HG03520 (cell line): Measurements from ENCODE around the gene DDB1.

Experiments
- ATAC-seq: cut with Tn5 transposase; IDR thresholded peaks from one replicate; pipeline ENCODE4 v1.9.1; 2021; ENCODE audit warnings: mild to moderate bottlenecking, moderate library complexity; ENCODE audit not compliant: unreplicated experiment

The DDB1 gene

DNA sequence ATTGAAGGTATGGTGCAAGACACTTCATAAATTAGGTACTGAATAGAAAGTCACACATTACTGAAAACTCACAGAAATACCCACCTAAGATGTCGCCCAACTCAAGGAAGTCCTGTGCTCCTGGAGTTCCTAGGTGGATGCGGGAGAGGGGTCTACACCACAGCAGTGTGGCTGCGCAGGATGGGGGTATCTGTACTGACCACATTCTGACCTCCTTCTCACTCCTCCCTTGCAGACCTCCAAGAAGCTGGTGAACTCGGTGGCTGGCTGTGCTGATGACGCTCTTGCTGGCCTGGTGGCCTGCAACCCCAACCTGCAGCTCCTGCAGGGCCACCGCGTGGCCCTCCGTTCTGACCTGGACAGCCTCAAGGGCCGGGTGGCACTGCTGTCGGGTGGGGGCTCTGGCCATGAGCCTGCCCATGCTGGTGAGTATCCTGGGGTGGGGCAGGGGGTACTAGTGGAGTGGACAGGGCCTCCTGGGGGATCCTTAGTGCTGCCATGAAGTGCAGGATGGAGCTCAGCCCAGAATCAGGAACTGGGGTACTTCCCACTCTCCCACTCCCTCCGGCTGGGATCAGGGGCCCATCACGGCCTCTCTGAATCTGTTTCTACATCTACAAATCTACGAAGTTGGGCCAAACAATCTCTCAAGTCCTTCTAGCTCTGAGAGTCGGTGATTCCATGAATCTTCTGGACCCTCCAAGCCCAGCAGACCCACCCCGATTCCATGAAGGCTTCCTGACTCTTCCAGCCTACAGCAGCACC, 5.0 kb upstream of the DDB1 start:
- no peak for ATAC-seq

- ATAC-seq = no peak
Measured at GRCh38 chr11:61336171-61336935, 3.4 kb upstream of the DDB1 start.

- ATAC-seq = no peak
Measured at GRCh38 chr11:61335355-61335710, 2.4 kb upstream of the DDB1 start.

- ATAC-seq = no peak
Measured at GRCh38 chr11:61334434-61335354, 1.8 kb upstream of the DDB1 start.

GRCh38 chr11:61333550-61334433, 887 bp upstream of the DDB1 start:
- ATAC-seq = no peak

DNA sequence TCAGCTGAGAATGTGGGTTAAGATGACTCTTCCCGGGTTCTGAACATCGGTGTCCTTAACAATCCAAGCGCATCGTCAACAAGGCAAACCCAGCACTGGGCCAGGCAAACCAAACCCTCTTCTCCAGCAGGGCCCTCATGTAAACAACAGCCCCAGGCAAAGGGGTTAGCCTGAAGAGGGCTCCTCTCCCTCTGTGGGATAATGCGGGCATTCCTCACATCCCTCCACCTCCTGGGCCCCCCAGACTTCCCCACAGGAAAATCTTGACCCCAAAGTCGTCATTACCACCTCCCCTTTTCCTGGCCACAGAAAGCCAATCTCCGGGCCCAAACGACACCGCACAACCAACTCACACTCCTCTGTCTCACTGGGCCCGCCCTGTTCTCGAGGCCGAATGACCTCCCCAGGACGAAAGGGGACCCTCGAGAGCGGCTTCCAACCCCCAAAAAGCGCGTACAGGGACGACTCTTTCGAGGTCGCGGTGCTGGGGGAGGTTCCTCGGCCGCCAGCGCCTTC, 566 bp downstream of the DDB1 start:
- ATAC-seq = no peak

DNA sequence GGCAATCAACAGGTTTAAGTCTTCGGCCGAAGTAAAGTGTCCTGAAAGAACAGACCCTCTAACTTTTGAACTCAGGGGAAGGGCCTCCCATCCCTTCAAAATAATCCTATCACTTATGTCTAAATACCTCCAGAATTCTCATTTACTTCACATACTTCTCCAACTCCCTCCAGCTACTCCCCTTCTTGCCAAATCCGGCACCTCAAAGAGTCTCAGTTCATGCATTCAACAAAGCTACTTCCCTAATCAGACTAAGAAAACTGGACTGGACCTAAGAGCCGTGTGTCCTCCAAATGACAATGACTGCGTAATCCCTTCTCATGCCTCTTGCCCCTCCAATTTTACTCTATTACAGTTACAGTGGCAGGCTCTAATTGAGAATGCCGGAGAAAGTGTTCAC, 1.3 kb downstream of the DDB1 start:
- no peak for ATAC-seq

GRCh38 chr11:61329871-61330270, 3.0 kb downstream of the DDB1 start:
- no peak for ATAC-seq

- no peak for ATAC-seq
Measured at GRCh38 chr11:61328351-61328750, 4.6 kb downstream of the DDB1 start.

DNA sequence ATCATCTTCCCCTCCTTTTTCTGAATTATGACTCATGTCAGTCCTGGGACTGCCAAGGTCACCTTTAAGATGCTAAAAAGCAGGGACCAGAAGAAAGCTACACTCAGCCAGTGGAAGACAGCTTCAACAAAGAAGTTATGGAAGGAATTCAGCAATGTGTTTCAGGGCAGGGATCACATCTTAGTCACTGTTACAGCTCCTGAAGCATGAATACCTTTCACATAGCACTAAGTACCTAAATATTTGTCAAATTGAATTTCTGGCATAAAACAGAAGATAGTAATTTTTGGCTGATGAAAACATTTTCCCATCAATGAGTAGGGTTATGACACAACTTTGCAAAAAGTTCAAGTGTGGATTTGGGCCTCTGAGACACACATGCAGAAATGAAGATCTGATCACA, 5.2 kb downstream of the DDB1 start:
- no peak for ATAC-seq

DNA sequence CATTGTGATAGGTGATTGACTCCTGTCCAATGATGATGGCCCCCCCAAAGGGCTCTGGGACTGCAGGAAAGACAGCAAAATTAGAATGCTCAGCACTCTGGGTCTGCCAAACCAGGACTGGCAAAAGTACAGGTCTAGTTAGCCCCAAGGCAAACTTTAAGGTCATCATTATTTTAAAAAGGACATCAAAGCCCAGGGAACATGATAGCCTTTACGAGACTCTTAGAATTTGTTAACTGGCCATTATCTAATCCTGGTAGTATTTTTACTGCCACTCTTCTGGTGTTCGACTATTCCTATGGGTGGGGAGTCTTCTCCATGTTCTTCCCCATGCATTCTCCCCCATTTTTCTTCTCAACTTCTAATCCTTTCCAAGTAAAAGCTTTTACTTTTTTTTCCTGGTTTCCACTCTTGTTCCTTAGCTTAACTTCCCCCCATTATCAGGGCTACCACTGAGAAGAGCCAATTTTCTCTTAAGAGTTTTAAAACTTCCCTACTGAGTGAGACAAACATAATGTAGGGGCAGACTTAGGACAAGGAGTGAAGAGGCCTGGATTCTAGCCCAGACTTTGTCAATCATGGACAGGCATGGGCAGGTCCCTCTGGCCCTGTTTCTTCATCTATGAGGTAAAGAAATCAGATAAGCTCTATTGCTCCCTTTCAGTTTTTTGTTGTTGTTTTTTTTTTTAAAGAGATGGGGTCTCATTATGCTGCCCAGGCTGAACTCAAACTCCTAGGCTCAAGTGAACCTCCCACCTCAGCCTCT, 7.1 kb downstream of the DDB1 start:
- no peak for ATAC-seq

GRCh38 chr11:61315260-61315659, 17.6 kb downstream of the DDB1 start:
- ATAC-seq = no peak

DNA sequence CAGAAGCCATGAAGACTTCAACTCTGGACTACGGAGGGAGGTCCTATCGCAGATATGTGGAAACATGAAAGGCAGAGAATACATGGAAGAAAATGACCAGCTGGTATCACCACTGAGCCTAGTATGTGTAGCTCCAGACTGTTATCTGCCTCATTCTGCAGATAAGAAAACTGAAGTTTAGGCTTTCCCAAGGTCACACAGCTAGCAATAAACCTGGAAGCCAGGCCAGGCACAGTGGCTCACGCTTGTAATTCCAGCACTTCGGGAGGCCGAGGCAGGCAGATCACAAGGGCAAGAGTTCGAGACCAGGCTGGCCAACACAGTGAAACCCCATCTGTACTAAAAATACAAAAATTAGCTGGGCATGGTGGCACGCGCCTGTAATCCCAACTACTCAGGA, 22.2 kb downstream of the DDB1 start:
- no peak for ATAC-seq

GRCh38 chr11:61309739-61310138, 23.2 kb downstream of the DDB1 start:
- no peak for ATAC-seq

DNA sequence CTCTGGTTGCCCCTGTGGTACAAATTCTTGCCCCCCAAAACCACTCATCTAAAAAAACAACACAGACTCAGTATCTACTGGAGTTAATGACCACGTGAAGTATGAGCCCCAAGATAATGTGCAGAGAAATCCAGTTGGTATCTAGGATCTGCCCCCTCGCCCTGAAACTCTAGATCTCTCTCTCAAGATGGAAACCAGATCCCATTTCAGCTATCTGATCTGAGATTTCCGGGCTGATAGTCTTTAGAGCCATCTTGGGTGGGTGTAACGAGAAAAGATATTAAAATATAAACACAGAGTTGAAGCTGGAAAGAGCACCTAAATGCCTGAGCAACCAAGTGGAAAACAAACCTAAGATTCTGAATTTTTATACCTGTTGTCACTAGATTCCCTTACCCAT, 23.8 kb downstream of the DDB1 start:
- no peak for ATAC-seq

- ATAC-seq = no peak
Measured at GRCh38 chr11:61307354-61307753, 25.6 kb downstream of the DDB1 start.

DNA sequence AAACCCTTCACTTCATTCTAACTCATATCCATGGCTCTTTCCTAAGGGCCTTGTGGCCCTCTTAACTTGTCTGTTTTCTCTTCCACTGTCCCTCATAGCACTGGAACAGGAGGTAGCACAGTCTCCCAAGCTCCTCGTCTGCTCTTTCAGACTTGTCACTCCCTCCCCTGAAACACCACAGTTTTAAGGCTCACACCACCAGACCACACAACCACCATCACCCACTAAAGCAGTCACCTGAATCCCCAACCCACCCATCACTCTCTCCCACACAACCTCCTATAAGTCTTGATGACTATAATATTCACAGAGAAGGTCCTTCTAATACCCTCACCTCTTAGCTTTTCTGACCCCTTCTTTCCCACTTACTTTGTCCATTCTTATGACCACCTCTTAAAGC, 26.7 kb downstream of the DDB1 start:
- no peak for ATAC-seq

GRCh38 chr11:61305417-61305816, 27.5 kb downstream of the DDB1 start:
- ATAC-seq = no peak

- ATAC-seq = no peak
Measured at GRCh38 chr11:61303725-61304124, 29.2 kb downstream of the DDB1 start.

GRCh38 chr11:61302550-61302949, 30.4 kb downstream of the DDB1 start:
- ATAC-seq = no peak
